EH (cell line): ENCODE data around the gene NAV2.
A peak's percentile ranks its signal among the peaks of the same experiment; 100 is the strongest.

Experiments
- DNase-seq: peaks from one replicate; pipeline ENCODE4 v3.0.0-alpha.2; 2015; ENCODE audit warnings: low read depth

Gene NAV2

DNA sequence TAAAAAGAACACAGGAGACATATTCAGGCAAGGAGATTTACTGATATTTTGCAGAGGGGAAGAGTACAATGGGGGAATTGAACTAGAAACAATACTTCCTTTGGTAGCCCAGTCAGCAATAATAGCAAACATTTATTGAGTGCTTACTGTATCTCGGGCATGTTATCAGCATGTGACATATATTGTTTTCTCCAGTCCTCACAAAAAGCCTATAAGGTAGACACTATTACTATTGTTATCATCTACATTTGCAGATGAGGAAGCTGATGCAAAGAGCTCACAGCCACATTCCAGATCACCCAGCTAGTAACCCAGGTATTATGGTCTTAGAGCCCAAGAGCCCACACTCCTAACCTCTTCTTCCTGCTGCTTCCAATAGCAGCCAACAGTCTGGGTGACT is 27.9 kb downstream of the NAV2 start:
- DNase-seq: no peak

DNA sequence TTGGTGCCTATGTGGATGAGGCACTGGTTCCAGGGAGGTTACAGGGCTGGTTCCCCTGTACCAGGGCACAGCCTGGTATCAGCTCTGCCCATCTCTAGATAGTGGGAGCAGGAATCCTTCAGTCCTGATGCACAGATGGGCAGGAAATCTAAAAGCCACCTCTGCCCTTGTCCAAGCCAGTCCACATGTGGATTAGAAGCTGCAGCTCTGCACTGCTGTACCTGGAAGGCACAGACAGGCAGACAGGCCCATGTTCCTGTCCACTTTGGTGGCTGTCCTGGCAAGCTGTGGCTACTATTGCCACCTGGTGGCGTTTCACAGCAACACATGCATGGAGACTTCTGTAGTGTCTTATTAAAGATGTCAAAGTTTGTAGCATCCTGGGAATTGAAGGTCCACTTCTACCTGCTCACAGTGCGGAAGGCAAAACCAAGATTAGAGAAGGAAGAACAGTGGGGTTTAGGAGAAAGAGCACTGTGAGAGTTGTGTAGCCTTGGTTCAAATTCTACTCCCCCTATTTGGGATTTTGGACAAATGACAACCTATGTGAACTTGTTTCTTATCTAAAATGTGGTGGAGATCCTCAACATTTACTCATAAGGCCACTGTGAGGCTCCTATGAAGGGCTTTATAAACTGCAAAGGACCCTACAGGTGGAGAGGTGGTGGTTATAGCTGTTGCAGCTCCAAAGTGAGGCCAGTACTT is 30.1 kb downstream of the NAV2 start:
- peak; percentile 81 for DNase-seq

DNA sequence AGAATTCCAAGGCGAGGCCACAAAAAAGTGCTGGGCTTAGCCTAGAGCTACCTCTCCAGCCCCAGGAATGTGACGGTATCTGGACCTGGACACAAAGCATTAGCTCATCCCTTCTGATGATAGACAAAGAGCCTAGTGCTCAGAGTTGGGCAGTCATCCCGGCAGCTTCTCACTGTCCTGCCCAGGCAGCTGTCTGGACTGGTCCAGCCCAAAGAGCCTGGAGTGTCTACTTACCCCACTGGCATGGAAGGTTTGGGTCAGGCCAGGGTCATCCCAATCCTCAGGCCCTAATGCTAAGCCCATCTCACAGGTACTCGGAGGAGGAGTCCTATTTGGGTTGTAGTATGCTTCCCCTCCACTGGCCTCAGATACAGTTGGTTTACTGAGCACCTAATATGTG is 31.0 kb downstream of the NAV2 start:
- no peak for DNase-seq

DNA sequence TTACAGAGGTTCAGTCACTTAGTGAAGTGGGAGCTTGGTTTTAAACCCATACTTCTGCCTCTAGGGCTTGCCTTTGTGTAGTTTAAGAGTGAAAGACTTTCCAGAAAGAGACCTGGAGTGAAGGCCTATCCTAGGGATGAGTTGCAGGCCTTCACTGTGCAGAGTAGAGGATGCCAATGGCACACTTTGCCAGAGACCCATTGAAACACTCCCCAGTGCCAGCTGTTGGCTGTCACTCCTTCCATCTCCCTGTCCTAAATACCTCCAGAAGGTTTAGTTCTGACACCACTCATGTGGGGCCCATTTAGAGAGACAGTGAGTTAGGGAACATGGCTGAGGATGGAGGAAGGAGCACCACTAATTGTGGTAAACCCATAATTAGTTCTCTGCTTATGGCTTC is 31.5 kb downstream of the NAV2 start:
- no peak for DNase-seq

DNA sequence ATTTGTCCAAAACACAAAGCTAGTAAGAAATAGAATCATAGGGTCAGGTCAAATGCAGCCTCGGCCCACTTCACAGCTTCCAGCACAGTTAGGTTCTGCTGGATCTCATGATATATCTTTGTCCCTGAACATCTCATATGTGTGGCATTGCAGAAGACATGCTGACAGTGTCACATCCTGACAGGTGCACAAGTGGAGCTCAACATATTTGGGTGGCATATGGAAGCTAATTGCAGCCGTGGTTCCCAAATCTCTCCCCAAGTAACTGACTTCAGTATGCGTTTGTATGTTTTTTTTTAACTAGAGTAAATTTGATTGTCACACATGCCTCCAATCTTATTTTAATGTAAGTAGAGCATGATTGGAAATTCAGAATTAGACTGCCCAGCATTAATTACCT is 33.4 kb downstream of the NAV2 start:
- no peak for DNase-seq

DNA sequence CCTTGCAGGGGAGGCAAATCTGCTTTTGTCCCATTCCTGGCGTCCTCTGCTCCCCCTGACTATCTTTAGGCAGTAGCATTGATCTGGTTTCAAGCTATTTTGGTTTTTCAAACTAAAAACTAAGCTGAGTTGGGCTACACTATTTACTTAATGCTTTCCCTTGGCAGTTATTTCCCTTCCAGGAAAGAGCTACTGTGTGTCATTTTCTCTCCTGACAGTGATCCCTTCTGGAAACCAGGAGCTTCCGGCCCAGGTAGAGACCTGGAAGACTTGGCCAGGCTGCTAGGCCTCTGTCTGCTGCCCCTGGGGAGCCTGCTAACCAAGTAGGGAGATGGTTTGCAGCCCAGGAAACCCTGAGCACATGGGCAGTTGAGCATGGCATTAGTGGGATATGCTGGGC is 35.0 kb downstream of the NAV2 start:
- DNase-seq: no peak

DNA sequence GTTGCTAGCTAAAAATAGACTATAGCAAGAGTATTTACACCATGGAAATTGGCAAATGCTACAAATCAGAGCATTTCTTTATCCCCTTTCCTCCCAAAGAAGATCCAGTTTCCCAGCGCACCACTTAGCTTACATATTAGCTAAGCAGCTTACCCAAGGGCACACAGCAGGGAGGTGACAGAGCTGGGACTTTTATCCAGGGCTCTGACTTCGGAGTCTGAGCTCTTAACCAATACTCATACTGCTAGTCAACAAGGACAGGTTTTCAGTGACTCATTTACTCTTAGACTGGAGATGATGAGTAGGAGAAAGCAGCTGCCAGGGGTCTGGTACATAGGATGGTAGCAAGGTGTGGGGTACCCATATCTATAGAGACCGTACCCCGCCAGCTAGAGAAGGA is 38.4 kb downstream of the NAV2 start:
- DNase-seq: no peak

DNA sequence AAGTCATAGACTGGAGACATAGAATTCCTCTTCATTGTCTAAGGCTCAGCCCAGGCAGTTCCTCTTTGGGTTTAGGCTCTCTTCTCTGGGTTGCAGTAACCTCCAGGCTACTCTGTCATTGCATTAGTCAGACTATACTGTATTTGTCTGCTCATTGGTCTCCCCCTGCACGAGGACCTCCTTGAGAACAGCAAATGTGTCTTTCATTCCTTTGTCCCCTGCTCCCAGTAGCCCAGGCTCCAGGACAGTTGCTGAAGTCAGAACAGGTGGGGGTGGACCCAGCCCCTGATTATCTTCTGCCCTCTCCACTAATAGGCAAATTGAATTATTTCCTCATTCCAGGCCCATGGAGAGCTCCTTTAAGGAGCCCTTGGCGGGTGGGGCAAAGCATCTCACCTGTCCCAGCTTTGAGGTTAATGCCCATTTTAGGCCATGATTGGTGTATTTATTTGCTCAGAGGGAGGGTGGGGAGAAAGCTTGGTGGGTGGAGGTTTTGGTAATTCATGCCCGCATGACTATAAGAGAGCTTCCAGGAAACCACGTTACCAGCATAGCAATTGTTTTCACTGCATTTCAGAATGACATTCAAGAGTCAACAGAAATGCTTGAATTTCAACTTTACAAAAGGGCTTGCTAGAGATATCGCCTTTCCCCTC is 40.9 kb downstream of the NAV2 start:
- DNase-seq: peak; percentile 76

DNA sequence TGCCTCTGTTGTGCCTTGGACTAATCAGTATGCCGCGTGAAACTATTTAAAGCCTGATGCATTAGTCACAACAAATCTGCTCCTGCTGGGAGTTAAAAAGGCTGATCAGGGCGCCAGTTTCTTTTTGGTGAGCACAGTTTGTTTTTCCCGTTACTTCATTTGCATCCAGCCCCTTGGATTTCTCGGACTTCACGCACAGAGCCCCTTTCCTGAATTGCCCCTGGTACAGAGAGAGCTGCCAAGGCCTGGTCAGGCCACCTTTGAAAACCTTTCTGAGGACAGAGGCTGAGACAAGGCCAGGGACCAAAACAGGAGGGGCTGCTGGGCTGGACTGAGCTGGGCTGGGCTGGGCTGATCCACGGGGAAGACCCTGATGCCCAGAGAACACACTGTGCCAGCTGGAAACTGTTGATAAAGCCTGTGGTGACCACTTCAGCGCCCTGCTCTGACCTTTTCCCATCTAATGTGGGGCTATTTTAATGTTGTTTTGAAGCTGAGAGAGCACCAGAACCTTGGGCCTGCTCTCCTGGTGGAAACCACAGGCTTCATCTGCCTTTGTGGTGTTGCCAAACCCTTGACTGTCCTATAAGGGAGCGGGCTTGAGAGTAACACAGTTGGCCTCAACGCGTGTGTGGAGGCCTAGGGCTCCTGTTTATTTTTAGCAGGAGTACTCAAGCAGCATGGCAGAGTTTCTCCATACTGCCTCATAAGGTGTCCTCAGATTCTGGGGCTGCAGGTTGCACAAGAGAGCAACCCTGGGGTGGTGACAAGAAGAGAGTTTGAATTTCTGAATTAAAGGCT is 44.2 kb downstream of the NAV2 start:
- peak; percentile 67 for DNase-seq

DNA sequence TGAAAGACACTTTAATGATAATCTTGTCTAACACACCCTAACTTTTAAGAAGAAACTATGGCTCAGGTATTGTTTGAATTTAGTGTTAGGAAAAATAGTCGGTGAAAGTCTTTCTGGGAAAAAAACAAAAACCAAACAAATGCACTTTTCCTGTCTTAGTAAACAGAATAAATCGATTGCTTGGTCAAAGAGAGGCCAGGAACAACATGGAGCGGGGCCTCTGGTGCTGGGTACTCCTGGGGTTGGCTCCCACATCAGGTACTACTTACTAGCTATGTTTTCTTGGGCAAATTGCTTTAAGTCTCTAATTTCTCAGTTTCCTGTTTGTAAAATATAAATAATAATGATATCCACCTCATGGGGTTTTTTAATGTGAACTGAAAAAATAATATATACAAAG is 46.8 kb downstream of the NAV2 start:
- no peak for DNase-seq

DNA sequence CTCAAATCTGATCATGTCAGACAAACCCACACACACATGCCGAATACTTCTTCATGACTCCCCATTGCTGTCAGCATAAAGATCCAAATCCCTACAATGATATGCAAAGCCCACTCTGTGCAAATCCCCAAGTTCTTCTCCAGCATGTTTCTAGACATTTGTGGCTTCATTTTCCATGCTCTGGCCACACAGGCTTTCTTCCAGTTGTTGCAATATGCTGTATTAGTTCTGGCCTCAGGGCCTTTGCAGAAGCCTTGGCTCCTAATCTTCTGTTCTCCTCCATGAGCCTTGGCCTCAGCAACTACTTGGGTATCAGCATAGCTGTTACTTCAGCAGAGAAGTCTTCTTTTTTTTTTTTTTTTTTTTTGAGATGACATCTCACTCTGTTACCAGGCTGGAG is 49.6 kb downstream of the NAV2 start:
- no peak for DNase-seq

DNA sequence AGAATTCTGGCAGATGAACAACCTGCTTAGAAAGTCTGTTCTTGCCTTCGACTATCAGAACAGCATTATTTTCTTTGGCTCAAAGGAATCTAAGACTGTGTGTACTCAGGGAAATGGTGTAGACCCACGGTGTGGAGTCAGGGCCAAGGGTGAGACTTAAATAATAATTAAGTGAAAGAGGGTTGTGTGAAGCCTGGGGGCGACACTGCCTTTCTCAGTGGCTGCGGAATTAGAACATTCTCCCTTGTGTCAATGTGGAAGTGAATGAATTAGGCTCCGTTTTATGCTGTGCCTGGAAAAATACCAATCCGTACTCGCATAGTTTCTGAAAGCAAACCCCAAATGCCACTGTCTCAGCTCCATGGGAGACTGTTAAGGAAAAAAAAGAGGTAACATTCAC is 50.7 kb downstream of the NAV2 start:
- no peak for DNase-seq

DNA sequence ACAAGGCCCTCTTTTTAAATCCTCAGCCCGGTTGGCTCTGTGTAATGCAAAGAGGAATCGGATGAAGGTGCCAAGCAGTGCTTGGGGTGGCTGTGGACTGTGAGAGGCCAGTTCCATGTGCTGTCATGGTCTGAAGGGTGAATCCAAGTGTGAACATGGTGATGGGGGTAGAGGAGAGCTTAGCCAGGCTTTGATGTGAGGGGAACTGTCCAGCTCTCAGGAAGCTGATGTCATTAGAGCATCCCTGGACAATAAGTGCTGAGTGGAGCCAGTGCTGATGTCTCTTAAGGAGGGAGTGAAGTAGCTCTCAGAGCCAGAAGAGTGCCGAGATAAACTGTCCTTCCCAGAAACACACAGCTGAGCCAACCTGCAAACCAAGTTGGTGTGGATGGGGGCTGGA is 53.6 kb downstream of the NAV2 start:
- DNase-seq: peak; percentile 62

DNA sequence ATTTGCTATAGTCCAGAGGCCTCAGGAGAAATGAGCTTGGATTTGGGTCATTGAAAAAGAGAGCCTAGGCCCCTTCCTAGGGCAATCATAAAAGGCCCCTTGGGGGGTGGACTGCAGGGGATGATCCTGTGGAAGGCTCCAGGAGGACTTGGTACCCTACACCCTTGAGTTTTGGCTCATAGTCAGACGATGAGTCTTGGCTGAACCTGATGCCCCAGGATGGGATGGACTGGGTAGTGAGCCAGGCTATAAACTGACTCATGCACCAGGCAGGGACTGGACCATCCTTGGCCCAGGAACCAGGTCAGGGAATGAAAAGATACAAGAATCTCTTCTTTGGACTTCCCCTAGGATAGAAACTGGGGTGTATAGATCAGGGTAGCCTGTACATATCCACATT is 54.2 kb downstream of the NAV2 start:
- peak; percentile 45 for DNase-seq

DNA sequence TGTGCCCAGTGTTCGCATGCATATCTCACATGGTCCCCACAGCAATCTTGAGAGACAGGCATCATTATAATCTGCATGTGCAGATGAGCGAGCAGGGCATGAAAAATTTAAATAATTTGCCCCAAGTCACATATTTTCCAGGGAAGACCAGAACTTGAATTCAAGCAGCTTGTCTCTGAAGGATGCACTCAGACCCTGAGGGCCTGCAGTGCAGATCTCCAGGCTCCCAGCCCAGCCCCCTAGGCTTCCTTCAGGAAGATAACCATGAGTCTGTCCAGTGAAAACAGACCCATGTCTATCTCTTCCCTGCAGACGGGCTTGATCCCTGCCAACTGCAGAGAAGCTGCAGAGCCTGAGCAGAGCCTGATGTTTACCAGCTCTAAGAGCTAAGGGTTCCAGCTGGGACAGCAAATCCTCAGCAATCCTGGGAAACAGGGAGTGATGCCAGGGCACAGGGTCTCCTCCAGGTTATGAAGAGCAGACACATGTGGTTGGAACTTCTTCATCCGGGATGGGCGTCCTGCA is 55.1 kb downstream of the NAV2 start:
- no peak for DNase-seq

DNA sequence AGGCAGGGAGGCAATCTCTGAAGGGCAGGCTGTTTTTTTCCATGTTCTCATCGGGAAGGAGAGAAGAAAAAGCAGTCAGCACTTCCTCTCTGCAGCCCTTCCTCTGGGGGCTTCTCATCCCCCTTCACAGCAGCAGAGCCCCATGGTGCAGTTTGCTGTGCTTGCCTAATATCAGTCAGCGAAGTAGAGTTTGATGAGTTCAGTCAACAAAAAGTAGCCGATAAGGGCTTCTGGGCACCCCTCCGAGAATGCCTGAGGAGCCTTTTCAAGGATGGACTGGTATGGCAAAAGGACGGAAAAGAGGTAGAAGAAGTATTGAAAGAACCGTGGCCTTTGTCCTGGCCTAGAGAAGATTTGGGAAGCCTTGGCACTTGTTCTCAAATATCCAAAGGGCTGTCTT is 55.6 kb downstream of the NAV2 start:
- no peak for DNase-seq

DNA sequence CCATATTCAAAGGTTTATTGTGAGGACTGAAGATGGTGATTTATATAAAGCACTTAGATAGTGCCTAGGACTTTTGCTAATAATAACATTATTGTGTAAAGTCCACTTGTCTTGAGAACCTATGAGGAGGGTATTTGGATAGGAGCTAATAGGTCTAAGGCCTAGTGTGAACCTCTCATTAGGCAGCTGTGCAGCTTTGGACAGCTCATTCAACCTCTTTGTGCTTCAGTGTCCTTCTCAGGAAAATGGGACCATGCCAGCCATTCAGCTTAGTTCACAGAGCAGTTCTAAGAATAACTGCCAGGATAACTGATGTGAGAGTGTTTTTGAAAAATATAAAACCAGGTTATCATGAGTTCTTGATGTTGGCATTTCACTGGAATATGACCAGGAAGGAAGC is 56.2 kb downstream of the NAV2 start:
- DNase-seq: no peak

DNA sequence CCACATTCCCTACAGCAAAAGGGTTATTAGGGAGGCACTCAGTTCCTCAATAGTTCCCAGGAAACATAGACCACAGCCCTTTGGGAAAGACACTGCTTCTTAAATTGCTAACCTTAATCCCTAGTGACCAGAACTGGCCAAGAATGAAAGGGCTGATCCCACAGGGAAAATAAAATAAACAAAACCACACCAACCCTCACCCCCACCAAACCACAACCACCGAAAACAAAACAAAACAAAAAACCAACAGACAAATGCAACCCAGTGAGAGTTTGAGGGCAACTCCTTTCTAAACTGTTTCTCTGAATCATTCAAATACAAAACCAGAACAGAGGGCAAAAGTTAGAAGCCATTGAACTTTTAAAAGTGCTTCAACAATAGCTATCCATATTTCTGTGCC is 57.2 kb downstream of the NAV2 start:
- peak; percentile 85 for DNase-seq

DNA sequence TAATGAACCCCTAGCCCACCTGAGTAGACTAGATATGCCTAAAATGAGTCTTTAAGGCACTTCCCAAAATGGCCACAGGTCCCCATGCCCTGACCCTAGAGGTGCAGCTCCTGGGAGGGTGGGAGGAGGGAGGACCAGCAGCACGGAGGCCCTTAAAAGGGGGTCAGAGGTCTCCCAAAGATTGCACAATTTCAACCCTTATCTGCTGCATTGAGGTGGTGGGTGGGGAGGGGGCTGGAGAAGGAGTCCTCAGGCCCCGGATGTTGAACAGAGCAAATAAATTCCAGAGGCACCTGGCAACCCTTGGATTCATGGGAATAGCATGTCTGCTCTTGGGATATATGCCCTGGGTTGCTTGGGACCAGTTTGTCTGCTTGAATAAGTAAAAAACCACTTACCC is 57.6 kb downstream of the NAV2 start:
- no peak for DNase-seq

DNA sequence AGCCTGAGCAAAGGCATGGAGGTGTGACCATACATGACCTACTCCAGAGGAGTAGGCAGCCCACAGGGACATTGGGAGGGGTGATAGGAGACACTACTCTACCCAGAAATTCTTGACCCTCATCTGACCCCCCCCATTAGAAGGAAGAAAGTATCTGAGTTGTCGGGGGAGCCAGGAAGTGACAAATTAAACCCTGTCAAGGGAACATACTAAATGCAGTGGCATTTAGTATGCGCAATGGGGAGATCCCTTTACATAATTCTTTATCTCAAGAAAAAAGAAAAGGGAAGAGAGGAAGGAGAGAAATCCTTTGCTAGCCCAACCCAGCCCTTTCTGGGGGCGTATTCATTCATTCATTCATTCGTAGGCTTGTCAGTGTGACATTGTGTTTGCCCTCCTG is 58.8 kb downstream of the NAV2 start:
- DNase-seq: peak; percentile 18

DNA sequence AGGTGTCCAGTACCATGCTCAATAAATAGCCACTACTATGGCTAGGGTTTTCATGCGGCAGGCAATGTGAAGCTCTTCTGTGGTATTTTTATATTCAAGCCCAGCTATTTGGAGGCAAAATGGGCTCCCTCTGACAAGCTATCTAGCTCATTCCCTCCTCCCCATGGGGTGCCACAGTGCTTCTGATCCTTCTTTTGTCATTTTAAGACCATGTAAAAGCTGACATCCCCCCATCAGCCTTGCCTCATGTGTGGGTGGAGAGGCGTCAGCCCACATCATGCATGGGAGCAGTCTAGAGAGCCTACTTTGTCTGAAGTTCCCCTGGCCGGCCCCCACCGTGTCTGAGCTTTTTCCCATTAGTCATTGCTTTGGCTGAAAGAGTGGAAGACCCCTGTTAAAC is 59.8 kb downstream of the NAV2 start:
- DNase-seq: no peak

DNA sequence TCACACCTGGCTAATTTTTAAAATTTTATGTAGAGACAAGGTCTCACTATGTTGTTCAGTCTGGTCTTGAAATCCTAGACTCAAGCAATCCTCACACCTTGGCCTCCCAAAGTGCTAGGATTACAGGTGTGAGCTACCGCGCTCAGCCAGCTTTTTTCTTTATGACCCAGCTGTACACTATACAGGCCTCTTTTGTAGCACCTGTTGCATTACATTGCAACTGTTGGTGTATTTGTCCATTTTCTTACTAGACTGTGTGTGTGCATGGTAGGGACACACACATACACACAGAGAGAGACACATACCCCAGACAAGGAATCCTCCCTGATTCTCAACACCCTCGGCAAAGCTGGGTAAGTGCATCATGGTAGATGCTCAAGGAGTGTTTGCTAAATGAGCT is 61.7 kb downstream of the NAV2 start:
- DNase-seq: no peak
